Heart left ventricle (tissue), 13 donors: ENCODE data around the gene RETN.

ENCODE experiments used
- CTCF ChIP-seq, 12 donors: fragments of 200-600 bp; sonication (generic) in 4 of 12; IDR thresholded peaks; one replicate each; pipeline versions ENCODE4 v1.5.0 to v1.8.0; 2018 to 2022; ENCODE audit warnings: antibody characterized with exemption in 12 of 12, mild to moderate bottlenecking in 5 of 12
- POLR2A ChIP-seq, 2 donors: fragments of 450-650 bp; IDR thresholded peaks; one replicate each; pipeline ENCODE4 v1.6.1; 2017; ENCODE audit warnings: antibody characterized with exemption in 2 of 2, mild to moderate bottlenecking in 2 of 2, moderate library complexity in 2 of 2
- donor health status: ischemic (EF 13 %, LVEDD 7.1; RV severe dilation, severe dysfunction).
- donor health status: DM: no; HTN: yes; CAD: no.
- donor health status: DM: no; HTN: no; CAD: no.
- donor health status: ischemic (EF 25% LVEDD 6.9; RV normal size, moderate dysfunction).
- donor health status: ischemic (EF 25% LVEDD 5.7; RV mildly dilated, moderate dysfunction).
- donor health status: ischemic (EF 35%, LVEDD 5.7; RV mildly dilated, moderate dysfunction).
- donor health status: nonischemic (EF 11% LVEDD 7.7; RV severe dilation, severe dysfunction).
- donor health status: DM: yes; HTN: yes; CAD: no.
- donor health status: PGD.
- donor health status: ischemic (EF 29% LVEDD 5.4; RV normal size, mild dysfunction).
- donor health status: nonischemic (EF 23%, LVEDD 6.1; RV moderate dilation, normal function).

GRCh38 chr19:7657131-7657751 is 11.6 kb upstream of the RETN start:
- TF ChIP-seq CTCF (IDR thresholded peaks at IDR 0.05) (no peak), POLR2A (IDR thresholded peaks at IDR 0.05) (no peak)
